T-helper 2 cell treated with Interferon-gamma antibody and Interleukin-4, amounts not matched to agents 5 μg/mL and 100 μg/mL, for 36 hours (primary cell): Measurements from ENCODE around the gene SKIC8.
A peak's percentile ranks its signal among the peaks of the same experiment; 100 is the strongest.

Experiments used
- DNase-seq: peaks from one replicate; pipeline ENCODE4 v3.0.0; 2021; ENCODE audit warnings: low spot score
- H3K27ac Mint-ChIP-seq: one replicate; pipeline ENCODE4 v1.8.0; 2021; ENCODE audit warnings: mild to moderate bottlenecking, mixed read lengths
- H3K27me3 Mint-ChIP-seq: one replicate; pipeline ENCODE4 v1.8.0; 2021; ENCODE audit warnings: low read depth, mixed read lengths
- H3K36me3 Mint-ChIP-seq: one replicate; pipeline ENCODE4 v1.8.0; 2021; ENCODE audit warnings: low read depth, mixed read lengths
- H3K4me1 Mint-ChIP-seq: one replicate; pipeline ENCODE4 v1.8.0; 2021; ENCODE audit warnings: low read depth, mixed read lengths
- H3K4me3 Mint-ChIP-seq: one replicate; pipeline ENCODE4 v1.8.0; 2022; ENCODE audit warnings: mild to moderate bottlenecking, moderate library complexity, mixed read lengths
- H3K9me3 Mint-ChIP-seq: one replicate; pipeline ENCODE4 v1.8.0; 2021; ENCODE audit warnings: mixed read lengths

Gene SKIC8

GRCh38 chr15:78291052-78291451, 8.4 kb downstream of the SKIC8 start:
- no peak overlapping the region for H3K27ac Mint-ChIP-seq
- DNase-seq: no peak
- no peak overlapping the region for H3K4me3 Mint-ChIP-seq
- no peaks in the 10 kb centered on the region for H3K27me3 Mint-ChIP-seq
- no peaks in the 10 kb centered on the region for H3K9me3 Mint-ChIP-seq
- peaks cover 24% of the 10 kb centered on the region for H3K36me3 Mint-ChIP-seq
- no peaks in the 10 kb centered on the region for H3K4me1 Mint-ChIP-seq

DNA sequence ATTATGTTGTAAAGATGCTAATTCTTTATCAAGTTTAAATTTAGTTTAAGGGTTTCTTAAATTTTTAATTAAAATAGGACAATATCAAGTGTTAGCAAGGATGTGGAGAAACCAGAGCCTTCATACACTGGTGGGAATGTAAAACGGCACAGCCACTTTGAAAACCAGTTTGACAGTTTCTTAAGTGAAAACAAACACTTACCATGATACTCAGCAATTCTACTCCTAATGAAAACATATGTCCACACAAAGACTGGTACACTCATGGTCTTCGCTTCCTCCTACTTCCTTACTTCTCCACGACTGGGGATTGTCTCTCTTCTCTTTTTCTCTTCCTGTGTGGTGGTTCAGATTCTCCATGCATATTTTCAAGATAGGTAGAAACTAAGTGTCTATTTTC, 9.2 kb downstream of the SKIC8 start:
- Mint-ChIP-seq H3K27ac (no peak overlapping the region), H3K4me3 (no peak overlapping the region), H3K36me3 (peaks cover 28% of the 10 kb centered on the region), H3K27me3 (no peaks in the 10 kb centered on the region), H3K4me1 (no peaks in the 10 kb centered on the region), H3K9me3 (no peaks in the 10 kb centered on the region)
- no peak for DNase-seq

DNA sequence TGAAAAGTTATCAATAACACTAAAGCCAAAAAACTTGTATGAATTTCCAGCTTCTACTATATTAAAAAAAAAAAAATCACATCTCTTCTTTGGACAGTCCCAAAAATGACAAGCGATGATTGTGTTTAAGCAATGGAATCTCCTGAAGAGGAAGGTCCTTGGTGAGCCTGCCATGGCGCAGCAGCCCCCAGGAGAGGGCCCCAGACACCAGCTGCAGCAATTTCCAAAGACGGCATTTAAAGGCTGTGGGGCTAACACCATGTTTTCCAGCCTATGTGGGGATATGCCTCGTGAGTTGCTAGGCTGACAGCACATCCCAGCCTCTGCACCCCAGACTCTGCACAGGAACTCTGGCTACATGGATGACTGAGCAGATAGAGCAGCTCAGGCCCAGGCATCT, 14.7 kb downstream of the SKIC8 start:
- Mint-ChIP-seq H3K4me1 (no peaks in the 10 kb centered on the region), H3K36me3 (peaks cover 40% of the 10 kb centered on the region), H3K9me3 (no peaks in the 10 kb centered on the region), H3K27me3 (no peaks in the 10 kb centered on the region), H3K27ac (no peak overlapping the region), H3K4me3 (no peak overlapping the region)
- no peak for DNase-seq

- no peaks in the 10 kb centered on the region for H3K9me3 Mint-ChIP-seq
- peaks cover 41% of the 10 kb centered on the region for H3K36me3 Mint-ChIP-seq
- no peaks in the 10 kb centered on the region for H3K4me1 Mint-ChIP-seq
- DNase-seq: no peak
- no peak overlapping the region for H3K4me3 Mint-ChIP-seq
- no peaks in the 10 kb centered on the region for H3K27me3 Mint-ChIP-seq
- H3K27ac Mint-ChIP-seq: no peak overlapping the region
Measured at GRCh38 chr15:78282324-78282723, 17.1 kb downstream of the SKIC8 start.

- Mint-ChIP-seq H3K27me3 (no peaks in the 10 kb centered on the region), H3K4me1 (no peaks in the 10 kb centered on the region), H3K9me3 (no peaks in the 10 kb centered on the region), H3K36me3 (peaks cover 34% of the 10 kb centered on the region), H3K27ac (no peak overlapping the region), H3K4me3 (no peak overlapping the region)
- no peak for DNase-seq
Measured at GRCh38 chr15:78280319-78281072, 18.9 kb downstream of the SKIC8 start.

DNA sequence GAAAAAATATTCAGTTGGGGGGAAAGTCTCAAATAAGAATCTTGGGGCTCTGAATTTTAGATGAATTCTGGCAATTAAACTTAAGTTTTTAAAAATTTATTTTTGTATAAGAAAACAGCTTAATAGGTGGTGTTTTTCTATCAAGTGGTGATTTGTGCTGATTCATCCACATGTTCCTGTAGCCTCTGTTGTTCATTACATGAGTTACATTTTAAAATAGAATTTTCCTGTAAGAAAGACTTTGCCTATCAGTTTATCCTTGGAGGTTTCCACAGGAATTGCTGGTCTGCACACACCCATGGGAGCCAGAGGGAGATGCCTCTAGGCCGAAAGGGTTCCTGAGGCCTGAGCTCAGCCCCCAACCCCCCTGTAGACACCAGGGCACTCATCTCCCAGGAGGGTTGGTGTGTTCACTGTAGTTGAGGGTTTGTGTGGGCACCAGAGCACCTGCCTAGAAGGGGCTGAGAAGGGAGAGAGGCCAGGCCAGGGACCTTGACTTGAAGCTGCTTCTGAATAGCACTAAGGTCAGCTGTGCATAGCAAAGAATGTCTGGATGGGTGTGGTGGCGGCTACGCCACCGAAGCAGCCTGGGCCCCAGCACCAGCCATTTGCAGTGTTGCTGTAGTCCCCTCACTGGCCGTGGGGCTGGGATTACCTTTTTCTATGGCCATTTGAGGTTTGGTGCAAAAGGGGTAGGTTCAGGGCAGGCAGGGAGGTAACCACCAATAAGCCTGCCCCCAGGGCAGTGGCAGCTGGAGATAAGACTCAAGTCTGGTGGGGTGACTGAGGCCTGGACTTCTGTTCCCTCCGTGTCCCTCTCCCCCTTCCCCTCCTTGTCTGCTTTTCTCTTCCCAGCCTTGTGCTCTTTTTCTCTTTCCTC, 23.1 kb downstream of the SKIC8 start:
- Mint-ChIP-seq H3K9me3 (no peaks in the 10 kb centered on the region), H3K27ac (no peak overlapping the region), H3K4me1 (no peaks in the 10 kb centered on the region), H3K27me3 (no peaks in the 10 kb centered on the region), H3K36me3 (peaks cover 46% of the 10 kb centered on the region), H3K4me3 (no peak overlapping the region)
- no peak for DNase-seq

- Mint-ChIP-seq H3K9me3 (no peaks in the 10 kb centered on the region), H3K4me3 (no peak overlapping the region), H3K27me3 (no peaks in the 10 kb centered on the region), H3K27ac (no peak overlapping the region), H3K36me3 (peaks cover 39% of the 10 kb centered on the region), H3K4me1 (no peaks in the 10 kb centered on the region)
- DNase-seq: no peak
Measured at GRCh38 chr15:78274994-78275393, 24.4 kb downstream of the SKIC8 start.

DNA sequence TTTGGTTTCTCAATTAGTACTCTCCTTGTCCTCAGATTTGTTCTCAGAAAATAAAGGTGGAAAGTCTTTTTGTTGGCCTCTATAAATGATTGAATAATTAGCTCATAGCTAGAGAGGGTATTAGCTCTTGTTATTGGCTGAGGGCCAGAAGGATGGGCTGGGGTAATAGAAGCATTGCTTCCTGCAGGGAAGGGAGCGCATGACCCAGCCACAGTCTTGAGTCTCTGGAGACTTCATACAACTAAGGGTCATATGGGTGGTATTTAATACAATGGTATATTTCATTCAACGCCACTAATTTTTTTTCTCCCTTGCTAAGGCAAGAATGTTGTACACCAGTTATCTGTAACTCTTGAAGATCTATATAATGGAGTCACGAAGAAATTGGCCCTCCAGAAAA, 26.6 kb downstream of the SKIC8 start:
- Mint-ChIP-seq H3K36me3 (peaks cover 27% of the 10 kb centered on the region), H3K9me3 (no peaks in the 10 kb centered on the region), H3K4me1 (peaks cover 3% of the 10 kb centered on the region), H3K27me3 (no peaks in the 10 kb centered on the region), H3K4me3 (no peak overlapping the region), H3K27ac (no peak overlapping the region)
- no peak for DNase-seq

DNA sequence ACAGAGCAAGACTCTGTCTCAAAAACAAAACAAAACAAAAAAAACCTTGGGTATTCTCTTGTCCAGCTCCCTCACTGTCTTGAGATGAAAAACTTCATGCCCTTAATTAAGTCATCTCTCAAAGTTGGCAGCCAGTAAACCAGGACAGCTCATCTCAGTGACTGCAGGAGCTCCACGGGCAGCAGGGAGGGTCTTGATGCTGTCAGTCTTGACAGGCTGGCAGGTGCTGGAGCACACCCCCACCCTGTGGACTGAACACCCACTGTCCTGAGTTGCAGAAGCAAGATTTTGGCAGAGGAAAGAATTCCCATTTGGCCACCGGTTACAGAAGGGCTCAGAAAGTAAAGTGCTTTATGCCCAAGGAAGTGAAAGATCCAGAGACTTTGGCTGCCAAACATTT, 27.1 kb downstream of the SKIC8 start:
- Mint-ChIP-seq H3K4me3 (no peak overlapping the region), H3K4me1 (peaks cover 5% of the 10 kb centered on the region), H3K36me3 (peaks cover 27% of the 10 kb centered on the region), H3K9me3 (no peaks in the 10 kb centered on the region), H3K27ac (no peak overlapping the region), H3K27me3 (no peaks in the 10 kb centered on the region)
- no peak for DNase-seq

GRCh38 chr15:78266806-78267205, 32.6 kb downstream of the SKIC8 start:
- H3K4me1 Mint-ChIP-seq: peaks cover 21% of the 10 kb centered on the region
- no peak for DNase-seq
- H3K36me3 Mint-ChIP-seq: peaks cover 8% of the 10 kb centered on the region
- peak overlapping the region; percentile 4 for H3K4me3 Mint-ChIP-seq
- H3K9me3 Mint-ChIP-seq: no peaks in the 10 kb centered on the region
- no peaks in the 10 kb centered on the region for H3K27me3 Mint-ChIP-seq
- no peak overlapping the region for H3K27ac Mint-ChIP-seq

DNA sequence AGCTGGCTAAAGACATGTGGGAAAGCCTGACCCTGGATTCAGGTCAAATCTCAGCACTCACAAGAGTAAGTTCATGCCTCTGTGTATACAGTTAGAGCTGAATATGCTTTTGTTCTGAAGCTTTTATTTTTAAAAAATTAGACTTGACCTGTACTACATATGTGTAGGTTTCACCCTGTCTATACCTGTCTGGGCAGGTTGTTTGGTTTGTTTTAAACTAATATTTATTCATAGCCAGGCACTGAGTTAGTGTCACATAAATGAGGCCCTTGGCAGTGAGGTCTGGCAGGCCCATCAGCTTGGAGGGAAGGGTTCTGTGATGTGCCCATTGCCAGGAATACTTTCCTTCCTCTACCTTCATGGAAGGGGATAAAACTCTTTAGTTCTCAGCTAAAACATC, 33.2 kb downstream of the SKIC8 start:
- no peak for DNase-seq
- Mint-ChIP-seq H3K27me3 (no peaks in the 10 kb centered on the region), H3K36me3 (peaks cover 4% of the 10 kb centered on the region), H3K4me1 (peaks cover 21% of the 10 kb centered on the region), H3K4me3 (peak overlapping the region; percentile 83), H3K9me3 (no peaks in the 10 kb centered on the region), H3K27ac (no peak overlapping the region)

DNA sequence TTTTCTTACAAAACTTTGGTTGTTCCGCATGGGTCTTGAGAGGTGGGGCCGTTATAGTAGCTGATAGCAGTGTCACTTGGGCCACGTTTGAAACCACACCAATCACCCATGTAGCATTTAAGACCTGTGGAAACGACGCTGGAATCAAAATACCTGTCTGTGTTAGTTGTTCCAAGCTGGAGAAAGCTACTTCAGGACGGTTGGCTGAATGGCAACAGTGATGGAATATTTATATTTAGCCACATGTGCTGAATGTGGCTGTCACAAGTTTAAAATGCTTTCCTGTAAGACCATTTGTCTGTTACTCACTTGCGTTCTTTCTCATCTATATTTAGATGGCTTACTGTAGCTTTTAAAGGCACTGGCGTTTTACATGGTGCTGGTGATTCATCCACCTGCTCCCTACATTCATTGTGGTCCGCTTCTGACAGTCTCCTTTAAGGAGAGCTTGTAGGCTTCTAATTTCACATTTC, 33.6 kb downstream of the SKIC8 start:
- Mint-ChIP-seq H3K27ac (peak overlapping the region; percentile 77), H3K36me3 (peaks cover 4% of the 10 kb centered on the region), H3K27me3 (no peaks in the 10 kb centered on the region), H3K4me1 (peaks cover 21% of the 10 kb centered on the region), H3K9me3 (no peaks in the 10 kb centered on the region), H3K4me3 (peak overlapping the region; percentile 83)
- DNase-seq: no peak

- H3K9me3 Mint-ChIP-seq: no peaks in the 10 kb centered on the region
- H3K4me1 Mint-ChIP-seq: peaks cover 21% of the 10 kb centered on the region
- DNase-seq: no peak
- H3K4me3 Mint-ChIP-seq: peak overlapping the region; percentile 83
- peak overlapping the region; percentile 77 for H3K27ac Mint-ChIP-seq
- peaks cover 1% of the 10 kb centered on the region for H3K36me3 Mint-ChIP-seq
- H3K27me3 Mint-ChIP-seq: no peaks in the 10 kb centered on the region
Measured at GRCh38 chr15:78265137-78265460, 34.3 kb downstream of the SKIC8 start.

DNA sequence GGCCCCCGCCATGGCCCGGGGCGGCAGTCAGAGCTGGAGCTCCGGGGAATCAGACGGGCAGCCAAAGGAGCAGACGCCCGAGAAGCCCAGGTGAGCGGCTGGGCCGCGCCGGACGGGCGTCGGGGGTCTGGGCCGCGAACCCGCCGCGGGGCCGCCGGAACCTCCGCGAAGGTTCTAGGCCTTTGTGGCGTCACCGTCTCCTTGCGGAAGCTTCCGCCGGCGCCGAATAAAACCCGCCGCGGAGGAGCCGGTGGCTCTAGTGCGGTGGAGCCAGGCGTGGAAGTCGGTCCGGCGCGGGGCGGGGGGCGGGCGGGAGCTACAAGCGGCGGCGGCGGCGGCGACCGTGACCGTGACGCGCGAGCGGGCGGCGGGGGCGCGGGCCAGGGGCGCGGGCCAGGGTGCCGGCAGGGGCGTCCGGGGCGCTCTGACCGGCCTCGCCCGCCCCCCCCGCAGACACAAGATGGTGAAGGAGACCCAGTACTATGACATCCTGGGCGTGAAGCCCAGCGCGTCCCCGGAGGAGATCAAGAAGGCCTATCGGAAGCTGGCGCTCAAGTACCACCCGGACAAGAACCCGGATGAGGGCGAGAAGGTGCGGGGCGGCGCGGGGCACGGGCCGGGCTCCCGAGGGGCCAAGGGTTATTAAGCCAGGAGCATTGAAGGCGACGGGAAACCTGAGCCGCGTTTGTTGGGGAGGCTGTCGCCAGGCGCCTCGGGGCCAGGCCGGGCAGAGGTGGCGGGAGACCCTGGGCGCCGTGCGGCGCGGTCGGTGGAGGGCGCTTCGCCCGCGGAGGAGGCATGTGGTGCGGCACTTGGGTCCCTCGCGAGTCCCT, 34.9 kb downstream of the SKIC8 start, which contains the start of gene DNAJA4:
DNAJA4 (plus strand) TSS at position 259 of the 833 bp plus-strand sequence; CDS start at position 461, 202 bp downstream.
- Mint-ChIP-seq H3K4me1 (peaks cover 21% of the 10 kb centered on the region), H3K36me3 (peaks cover 1% of the 10 kb centered on the region), H3K9me3 (no peaks in the 10 kb centered on the region), H3K27ac (peak within 1 kb of the TSS; percentile 88), H3K27me3 (no peaks in the 10 kb centered on the region), H3K4me3 (peak within 1 kb of the TSS; percentile 83)
- DNase-seq: peak; percentile 62
